ENCODE measurements around the gene THPO.
A peak's percentile ranks its signal among the peaks of the same experiment; 100 is the strongest.

The THPO gene

DNA sequence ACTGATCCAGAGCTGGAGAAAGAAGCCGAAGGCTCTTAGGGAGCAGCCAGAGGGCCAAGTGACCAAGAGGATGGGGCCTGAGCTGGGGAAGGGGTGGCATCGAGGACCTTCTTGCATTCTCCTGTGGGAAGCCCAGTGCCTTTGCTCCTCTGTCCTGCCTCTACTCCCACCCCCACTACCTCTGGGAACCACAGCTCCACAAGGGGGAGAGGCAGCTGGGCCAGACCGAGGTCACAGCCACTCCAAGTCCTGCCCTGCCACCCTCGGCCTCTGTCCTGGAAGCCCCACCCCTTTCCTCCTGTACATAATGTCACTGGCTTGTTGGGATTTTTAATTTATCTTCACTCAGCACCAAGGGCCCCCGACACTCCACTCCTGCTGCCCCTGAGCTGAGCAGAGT is 11.4 kb upstream of the THPO start:
- Mint-ChIP-seq H3K4me1 (ENCODE audit: low read depth) (no peaks in the 10 kb centered on the region), H3K27ac (no peak overlapping the region), H3K36me3 (ENCODE audit: low read depth) (no peaks in the 10 kb centered on the region), H3K4me3 (no peak overlapping the region), H3K27me3 (peaks cover 25% of the 10 kb centered on the region), H3K9me3 (no peaks in the 10 kb centered on the region)

DNA sequence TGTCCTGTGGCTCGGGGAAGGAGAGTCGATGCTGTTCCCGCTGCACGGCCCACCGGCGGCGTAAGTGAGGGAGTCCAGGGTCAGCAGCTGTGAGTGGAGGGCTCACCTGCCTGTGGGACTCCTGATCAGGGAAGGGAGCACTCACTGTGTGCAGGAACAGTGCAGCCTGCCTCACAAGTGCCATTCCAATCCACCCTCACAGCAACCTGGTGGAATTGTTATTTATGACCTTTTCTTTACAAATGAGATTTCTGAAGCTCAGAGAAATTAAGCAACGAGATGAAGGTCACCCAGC is 10.9 kb upstream of the THPO start:
- Mint-ChIP-seq H3K36me3 (ENCODE audit: low read depth) (no peaks in the 10 kb centered on the region), H3K4me1 (ENCODE audit: low read depth) (no peaks in the 10 kb centered on the region), H3K27me3 (peaks cover 29% of the 10 kb centered on the region), H3K9me3 (no peaks in the 10 kb centered on the region), H3K27ac (no peak overlapping the region), H3K4me3 (no peak overlapping the region)

DNA sequence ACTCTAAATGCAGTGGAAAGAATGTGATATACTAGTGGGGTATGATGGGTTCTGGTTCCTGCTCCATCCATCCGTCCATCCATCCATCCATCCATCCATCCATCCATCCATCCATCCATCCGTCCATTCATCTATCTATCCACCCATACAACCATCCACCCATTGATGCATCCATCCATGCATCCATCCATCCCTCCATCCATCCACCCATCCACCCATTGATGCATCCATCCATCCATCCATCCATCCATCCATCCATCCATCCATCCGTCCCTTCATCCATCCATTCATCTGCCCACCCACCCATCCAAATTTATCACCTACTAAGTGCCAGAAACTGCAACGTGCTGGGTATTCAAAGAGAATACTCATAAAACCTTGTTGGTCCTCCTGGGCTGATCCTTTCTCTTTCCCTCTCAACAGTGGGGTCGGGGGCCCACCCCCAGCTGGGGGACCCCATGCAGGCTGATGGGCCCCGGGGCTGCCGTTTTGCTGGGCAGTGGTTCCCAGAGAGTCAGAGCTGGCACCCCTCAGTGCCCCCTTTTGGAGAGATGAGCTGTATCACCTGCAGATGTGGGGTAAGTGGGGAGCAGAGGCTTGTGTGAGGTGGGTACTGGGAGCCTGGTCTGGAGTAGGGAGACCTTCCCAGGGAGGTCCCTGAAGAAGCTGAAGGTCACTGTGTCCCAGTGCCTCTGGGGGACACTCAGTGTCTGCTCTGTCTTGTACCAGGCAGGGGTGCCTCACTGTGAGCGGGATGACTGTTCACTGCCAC is 10.3 kb upstream of the THPO start:
- Mint-ChIP-seq H3K4me1 (ENCODE audit: low read depth) (no peaks in the 10 kb centered on the region), H3K9me3 (no peaks in the 10 kb centered on the region), H3K4me3 (no peak overlapping the region), H3K27ac (peak overlapping the region; percentile 40), H3K36me3 (ENCODE audit: low read depth) (no peaks in the 10 kb centered on the region), H3K27me3 (peaks cover 32% of the 10 kb centered on the region)

DNA sequence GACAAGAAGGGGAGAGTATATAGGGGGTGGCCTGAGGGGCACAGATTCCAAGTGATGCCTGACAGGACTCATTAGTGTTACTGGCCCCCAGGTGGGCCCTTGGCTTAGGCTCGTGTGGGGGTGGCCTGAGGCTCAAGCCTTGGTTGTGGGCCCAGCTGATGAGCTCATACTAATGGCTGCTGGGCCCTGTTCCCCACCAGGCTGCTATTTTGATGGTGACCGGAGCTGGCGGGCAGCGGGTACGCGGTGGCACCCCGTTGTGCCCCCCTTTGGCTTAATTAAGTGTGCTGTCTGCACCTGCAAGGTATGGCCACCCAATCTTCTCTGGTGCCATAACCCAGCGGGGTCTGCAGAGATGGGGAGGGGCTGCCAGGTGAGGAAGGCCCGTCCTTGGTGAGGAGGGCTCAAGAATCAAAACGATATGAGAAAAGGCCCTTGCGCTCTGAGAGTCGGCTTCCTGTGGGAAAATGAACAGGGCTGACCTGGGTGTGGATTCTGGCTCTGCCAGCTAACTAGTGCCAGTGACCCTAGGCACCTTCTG is 9.2 kb upstream of the THPO start:
- Mint-ChIP-seq H3K27ac (no peak overlapping the region), H3K36me3 (ENCODE audit: low read depth) (no peaks in the 10 kb centered on the region), H3K4me1 (ENCODE audit: low read depth) (no peaks in the 10 kb centered on the region), H3K4me3 (no peak overlapping the region), H3K27me3 (peaks cover 41% of the 10 kb centered on the region), H3K9me3 (no peaks in the 10 kb centered on the region)

DNA sequence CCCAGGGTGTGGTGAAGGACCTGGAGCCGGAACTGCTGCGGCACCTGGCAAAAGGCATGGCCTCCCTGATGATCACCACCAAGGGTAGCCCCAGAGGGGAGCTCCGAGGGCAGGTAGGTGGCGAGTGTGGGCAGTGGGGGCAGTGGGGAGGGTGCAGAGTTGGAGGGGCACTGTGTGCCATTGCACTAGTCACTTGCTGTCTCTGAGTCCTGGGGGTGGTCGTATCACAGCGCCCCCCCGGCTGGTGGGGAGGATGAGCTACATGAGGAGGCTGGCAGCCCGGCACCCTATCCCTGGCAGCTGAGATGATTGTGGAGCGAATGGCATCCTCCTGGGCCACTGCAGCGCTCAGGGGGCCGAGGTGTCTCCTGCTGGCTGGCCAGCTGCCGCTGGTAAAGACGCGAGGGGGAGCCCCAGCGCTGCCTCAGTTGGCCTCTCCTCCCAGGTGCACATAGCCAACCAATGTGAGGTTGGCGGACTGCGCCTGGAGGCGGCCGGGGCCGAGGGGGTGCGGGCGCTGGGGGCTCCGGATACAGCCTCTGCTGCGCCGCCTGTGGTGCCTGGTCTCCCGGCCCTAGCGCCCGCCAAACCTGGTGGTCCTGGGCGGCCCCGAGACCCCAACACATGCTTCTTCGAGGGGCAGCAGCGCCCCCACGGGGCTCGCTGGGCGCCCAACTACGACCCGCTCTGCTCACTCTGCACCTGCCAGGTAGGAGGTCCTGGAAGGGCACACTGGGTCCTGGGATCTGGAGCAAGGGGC is 8.2 kb upstream of the THPO start:
- no peak overlapping the region for H3K27ac Mint-ChIP-seq
- no peaks in the 10 kb centered on the region for H3K36me3 Mint-ChIP-seq (ENCODE audit: low read depth)
- no peak overlapping the region for H3K4me3 Mint-ChIP-seq
- H3K9me3 Mint-ChIP-seq, result no peaks in the 10 kb centered on the region
- peaks cover 47% of the 10 kb centered on the region for H3K27me3 Mint-ChIP-seq
- H3K4me1 Mint-ChIP-seq (ENCODE audit: low read depth), result no peaks in the 10 kb centered on the region

DNA sequence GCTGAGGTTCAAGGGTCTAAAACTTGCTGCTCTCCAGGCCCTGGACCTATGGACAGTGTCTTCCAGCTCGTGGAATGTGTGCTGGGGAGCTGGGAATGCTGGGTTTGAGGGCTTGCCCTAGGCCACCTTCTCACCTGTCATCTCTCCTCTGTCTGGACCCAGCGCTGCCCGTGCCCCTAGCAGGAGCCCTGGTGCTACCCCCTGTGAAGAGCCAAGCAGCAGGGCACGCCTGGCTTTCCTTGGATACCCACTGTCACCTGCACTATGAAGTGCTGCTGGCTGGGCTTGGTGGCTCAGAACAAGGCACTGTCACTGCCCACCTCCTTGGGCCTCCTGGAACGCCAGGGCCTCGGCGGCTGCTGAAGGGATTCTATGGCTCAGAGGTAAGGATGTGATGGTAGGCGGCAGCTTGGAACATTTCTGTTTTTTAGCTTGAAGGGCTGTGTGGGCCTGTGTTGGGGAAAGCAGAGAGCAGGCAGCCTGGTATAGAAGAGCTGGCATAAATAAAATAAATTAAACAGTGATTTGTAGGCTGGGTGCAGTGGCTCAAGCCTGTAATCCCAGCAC is 6.9 kb upstream of the THPO start:
- Mint-ChIP-seq H3K4me3 (no peak overlapping the region), H3K9me3 (no peaks in the 10 kb centered on the region), H3K36me3 (ENCODE audit: low read depth) (no peaks in the 10 kb centered on the region), H3K4me1 (ENCODE audit: low read depth) (peaks cover 4% of the 10 kb centered on the region), H3K27ac (no peak overlapping the region), H3K27me3 (peaks cover 44% of the 10 kb centered on the region)

DNA sequence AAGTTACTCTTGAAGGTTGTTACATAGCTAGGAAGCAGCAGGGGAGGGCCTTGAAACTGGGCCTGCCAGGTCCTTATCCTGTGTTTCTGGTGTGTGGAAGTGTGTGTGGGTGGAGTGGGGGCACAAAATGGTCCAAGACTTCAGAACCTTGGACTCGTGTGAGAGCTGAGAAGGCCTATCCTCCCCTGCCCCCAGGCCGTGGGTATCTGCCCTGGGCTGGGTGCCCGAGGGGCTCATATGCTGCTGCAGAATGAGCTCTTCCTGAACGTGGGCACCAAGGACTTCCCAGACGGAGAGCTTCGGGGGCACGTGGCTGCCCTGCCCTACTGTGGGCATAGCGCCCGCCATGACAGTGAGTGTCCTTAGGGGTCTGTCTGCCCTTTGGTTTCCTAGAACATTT is 6.3 kb upstream of the THPO start:
- H3K4me3 Mint-ChIP-seq, result no peak overlapping the region
- no peaks in the 10 kb centered on the region for H3K36me3 Mint-ChIP-seq (ENCODE audit: low read depth)
- no peaks in the 10 kb centered on the region for H3K9me3 Mint-ChIP-seq
- peaks cover 5% of the 10 kb centered on the region for H3K4me1 Mint-ChIP-seq (ENCODE audit: low read depth)
- H3K27ac Mint-ChIP-seq, result no peak overlapping the region
- H3K27me3 Mint-ChIP-seq, result peaks cover 42% of the 10 kb centered on the region

DNA sequence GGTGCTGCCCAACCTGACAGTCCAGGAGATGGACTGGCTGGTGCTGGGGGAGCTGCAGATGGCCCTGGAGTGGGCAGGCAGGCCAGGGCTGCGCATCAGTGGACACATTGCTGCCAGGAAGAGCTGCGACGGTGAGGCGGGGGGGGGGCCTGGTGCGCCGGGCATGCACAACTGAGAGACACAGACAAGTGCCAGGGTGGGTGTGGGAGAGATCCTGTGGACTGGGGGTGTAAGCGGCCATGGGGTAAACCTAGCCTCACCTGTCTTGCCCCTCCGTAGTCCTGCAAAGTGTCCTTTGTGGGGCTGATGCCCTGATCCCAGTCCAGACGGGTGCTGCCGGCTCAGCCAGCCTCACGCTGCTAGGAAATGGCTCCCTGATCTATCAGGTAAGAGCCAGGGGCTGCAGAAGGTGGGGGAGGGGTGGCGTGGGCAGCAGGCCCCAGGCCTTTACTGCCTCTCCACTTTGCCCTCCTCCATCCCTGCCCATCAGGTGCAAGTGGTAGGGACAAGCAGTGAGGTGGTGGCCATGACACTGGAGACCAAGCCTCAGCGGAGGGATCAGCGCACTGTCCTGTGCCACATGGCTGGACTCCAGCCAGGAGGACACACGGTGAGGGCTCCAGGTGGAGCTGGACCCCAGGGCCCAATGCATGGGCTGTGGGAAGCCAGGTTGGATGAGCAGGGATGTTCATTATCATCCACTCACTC is 5.2 kb upstream of the THPO start:
- H3K9me3 Mint-ChIP-seq, result no peaks in the 10 kb centered on the region
- no peaks in the 10 kb centered on the region for H3K36me3 Mint-ChIP-seq (ENCODE audit: low read depth)
- H3K27ac Mint-ChIP-seq, result no peak overlapping the region
- peaks cover 52% of the 10 kb centered on the region for H3K27me3 Mint-ChIP-seq
- H3K4me3 Mint-ChIP-seq, result no peak overlapping the region
- peaks cover 8% of the 10 kb centered on the region for H3K4me1 Mint-ChIP-seq (ENCODE audit: low read depth)

DNA sequence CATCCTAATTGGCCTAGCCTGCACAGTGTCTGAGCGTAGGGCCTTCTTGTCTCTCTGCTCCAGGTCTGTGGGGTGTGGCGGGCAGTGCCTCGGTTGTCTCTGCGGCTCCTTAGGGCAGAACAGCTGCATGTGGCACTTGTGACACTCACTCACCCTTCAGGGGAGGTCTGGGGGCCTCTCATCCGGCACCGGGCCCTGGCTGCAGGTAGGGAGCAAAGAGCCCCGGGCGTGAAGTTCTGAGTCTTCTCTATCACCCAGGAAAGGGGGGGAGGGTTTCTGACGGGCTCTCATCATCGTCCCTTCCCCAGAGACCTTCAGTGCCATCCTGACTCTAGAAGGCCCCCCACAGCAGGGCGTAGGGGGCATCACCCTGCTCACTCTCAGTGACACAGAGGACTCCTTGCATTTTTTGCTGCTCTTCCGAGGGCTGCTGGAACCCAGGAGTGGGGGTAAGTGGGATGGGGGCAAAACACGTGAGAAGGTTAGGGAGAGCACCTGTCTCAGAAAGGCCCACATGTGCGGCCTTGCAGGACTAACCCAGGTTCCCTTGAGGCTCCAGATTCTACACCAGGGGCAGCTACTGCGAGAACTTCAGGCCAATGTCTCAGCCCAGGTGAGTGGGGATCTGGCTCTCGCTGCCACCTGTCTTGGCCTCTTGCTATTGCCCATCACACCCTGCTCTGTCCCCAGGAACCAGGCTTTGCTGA is 4.5 kb upstream of the THPO start:
- H3K9me3 Mint-ChIP-seq, result no peaks in the 10 kb centered on the region
- no peak overlapping the region for H3K27ac Mint-ChIP-seq
- H3K27me3 Mint-ChIP-seq, result peaks cover 56% of the 10 kb centered on the region

DNA sequence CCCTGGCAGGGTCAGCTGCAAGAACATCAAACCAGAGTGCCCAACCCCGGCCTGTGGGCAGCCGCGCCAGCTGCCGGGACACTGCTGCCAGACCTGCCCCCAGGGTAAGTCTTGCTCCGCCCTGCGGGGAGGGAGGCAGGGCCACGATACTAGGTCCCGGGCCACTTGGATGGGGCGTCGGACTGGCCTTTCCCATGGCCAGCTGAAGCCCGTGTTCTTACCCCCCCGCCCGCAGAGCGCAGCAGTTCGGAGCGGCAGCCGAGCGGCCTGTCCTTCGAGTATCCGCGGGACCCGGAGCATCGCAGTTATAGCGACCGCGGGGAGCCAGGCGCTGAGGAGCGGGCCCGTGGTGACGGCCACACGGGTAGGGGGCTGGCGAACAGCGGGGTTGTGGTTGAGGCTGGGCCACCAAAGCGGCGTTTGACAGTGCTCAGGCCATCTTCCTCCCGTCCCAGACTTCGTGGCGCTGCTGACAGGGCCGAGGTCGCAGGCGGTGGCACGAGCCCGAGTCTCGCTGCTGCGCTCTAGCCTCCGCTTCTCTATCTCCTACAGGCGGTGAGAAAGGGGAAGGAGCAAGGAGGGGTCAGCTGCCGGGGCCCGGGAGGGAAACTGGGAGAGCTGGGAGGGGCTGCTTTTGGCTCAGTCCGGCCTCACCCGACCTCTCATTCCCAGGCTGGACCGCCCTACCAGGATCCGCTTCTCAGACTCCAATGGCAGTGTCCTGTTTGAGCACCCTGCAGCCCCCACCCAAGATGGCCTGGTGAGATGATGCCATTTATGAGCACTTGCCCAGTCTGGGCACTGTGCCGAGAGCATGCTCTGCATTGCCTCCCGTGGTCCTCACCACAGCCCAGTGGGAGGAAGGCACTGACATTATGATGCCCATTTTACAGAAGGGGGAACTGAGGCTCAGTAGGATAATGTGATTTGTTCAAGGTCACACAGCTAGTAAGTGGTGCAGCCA is 3.5 kb upstream of the THPO start:
- H3K36me3 Mint-ChIP-seq (ENCODE audit: low read depth), result no peaks in the 10 kb centered on the region
- H3K27me3 Mint-ChIP-seq, result peaks cover 58% of the 10 kb centered on the region
- no peak overlapping the region for H3K4me3 Mint-ChIP-seq
- no peaks in the 10 kb centered on the region for H3K9me3 Mint-ChIP-seq
- H3K4me1 Mint-ChIP-seq (ENCODE audit: low read depth), result peaks cover 8% of the 10 kb centered on the region
- no peak overlapping the region for H3K27ac Mint-ChIP-seq

More for the DNA sequence above, 4.5 kb upstream of the THPO start:
- Mint-ChIP-seq H3K36me3 (ENCODE audit: low read depth) (no peaks in the 10 kb centered on the region), H3K4me3 (no peak overlapping the region), H3K4me1 (ENCODE audit: low read depth) (peaks cover 8% of the 10 kb centered on the region)

DNA sequence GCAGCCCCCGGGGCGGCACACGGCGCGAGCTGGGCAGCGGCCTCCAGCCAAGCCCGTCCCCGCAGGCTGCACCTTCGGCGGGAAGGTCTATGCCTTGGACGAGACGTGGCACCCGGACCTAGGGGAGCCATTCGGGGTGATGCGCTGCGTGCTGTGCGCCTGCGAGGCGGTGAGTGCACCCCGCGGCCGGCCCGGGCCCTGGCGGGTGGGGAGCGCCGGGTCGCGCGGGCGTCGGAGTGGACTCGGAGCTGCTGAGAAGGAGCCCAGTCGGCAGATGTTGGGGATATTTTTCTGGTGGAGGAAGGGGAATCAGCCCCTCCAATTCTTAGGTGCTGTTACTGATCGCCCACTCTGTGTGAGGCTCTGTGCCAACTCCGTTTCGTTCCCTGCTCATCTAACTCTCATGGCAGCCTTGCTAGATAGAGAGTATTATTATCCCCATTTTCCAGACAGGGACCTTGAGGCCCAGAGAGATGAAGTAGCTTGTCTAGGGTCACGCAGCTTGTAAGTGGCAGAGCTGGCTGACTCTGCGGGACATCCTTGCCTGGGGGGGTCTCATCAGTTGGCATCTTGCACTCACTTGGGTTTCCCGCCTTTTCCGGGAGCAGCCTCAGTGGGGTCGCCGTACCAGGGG is 2.7 kb upstream of the THPO start:
- Mint-ChIP-seq H3K4me3 (peak overlapping the region; percentile 67), H3K27ac (no peak overlapping the region), H3K27me3 (peaks cover 54% of the 10 kb centered on the region), H3K9me3 (no peaks in the 10 kb centered on the region), H3K4me1 (ENCODE audit: low read depth) (peaks cover 8% of the 10 kb centered on the region), H3K36me3 (ENCODE audit: low read depth) (no peaks in the 10 kb centered on the region)

DNA sequence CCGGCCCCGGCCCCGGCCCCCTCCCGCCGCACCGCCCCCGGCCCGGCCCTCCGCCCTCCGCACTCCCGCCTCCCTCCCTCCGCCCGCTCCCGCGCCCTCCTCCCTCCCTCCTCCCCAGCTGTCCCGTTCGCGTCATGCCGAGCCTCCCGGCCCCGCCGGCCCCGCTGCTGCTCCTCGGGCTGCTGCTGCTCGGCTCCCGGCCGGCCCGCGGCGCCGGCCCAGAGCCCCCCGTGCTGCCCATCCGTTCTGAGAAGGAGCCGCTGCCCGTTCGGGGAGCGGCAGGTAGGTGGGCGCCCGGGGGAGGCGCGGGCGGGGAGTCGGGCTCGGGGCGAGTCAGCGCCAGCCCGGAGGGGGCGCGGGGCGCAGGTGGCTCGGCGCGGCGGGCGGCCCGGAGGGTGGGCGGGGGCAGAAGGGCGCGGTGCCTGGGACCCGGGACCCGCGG is 2.2 kb upstream of the THPO start:
- H3K36me3 Mint-ChIP-seq (ENCODE audit: low read depth), result no peaks in the 10 kb centered on the region
- H3K4me1 Mint-ChIP-seq (ENCODE audit: low read depth), result peaks cover 8% of the 10 kb centered on the region
- H3K9me3 Mint-ChIP-seq, result no peaks in the 10 kb centered on the region
- H3K4me3 Mint-ChIP-seq, result no peak overlapping the region
- peaks cover 54% of the 10 kb centered on the region for H3K27me3 Mint-ChIP-seq
- no peak overlapping the region for H3K27ac Mint-ChIP-seq
